Measurements from ENCODE around the gene KAZALD1.

KAZALD1 gene

DNA sequence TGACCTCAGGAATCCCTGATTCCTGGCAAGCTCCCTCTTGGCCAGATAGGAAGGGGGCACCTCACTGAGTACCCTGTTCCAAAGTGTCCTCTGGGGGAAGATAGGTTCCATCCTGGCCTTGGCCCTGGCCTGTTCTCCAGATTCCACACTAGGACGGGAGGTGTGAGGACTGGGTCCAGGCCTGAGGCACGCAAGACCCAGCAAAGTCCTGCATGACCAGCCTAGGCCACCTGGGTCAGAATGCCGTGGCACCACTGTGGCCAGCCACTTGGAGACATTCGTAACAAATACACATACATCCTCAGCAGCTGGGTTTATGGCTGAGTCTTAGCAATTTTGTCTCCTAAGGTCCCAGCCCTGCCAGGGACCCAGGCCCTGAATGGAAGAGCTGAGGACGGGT lies 46.0 kb downstream of the KAZALD1 start:
- no peaks in the 10 kb centered on the region for H3K9me3 ChIP-seq (ENCODE audit: low read length)
- H3K9ac ChIP-seq (ENCODE audit: low read length), result no peak overlapping the region
- H3K27ac ChIP-seq (ENCODE audit: low read depth, low read length, poor library complexity, severe bottlenecking), result no peak overlapping the region
- no peaks in the 10 kb centered on the region for H3K36me3 ChIP-seq (ENCODE audit: insufficient read depth, low read length)
- no peaks in the 10 kb centered on the region for H3F3A ChIP-seq (ENCODE audit: insufficient read depth, low read length)
- H3K4me2 ChIP-seq (ENCODE audit: low read length), result no peak overlapping the region
- H3K79me2 ChIP-seq (ENCODE audit: insufficient read depth, low read length), result no peaks in the 10 kb centered on the region
- H4K20me1 ChIP-seq (ENCODE audit: insufficient read depth, low read length), result no peaks in the 10 kb centered on the region
- H3K27me3 ChIP-seq (ENCODE audit: insufficient read depth, low read length), result no peaks in the 10 kb centered on the region
- no peaks in the 10 kb centered on the region for H3K9me2 ChIP-seq (ENCODE audit: low read depth, low read length)
- no peak overlapping the region for H3K4me3 ChIP-seq (ENCODE audit: low read depth, low read length, poor library complexity, severe bottlenecking)
- TF ChIP-seq, protein P1, sequence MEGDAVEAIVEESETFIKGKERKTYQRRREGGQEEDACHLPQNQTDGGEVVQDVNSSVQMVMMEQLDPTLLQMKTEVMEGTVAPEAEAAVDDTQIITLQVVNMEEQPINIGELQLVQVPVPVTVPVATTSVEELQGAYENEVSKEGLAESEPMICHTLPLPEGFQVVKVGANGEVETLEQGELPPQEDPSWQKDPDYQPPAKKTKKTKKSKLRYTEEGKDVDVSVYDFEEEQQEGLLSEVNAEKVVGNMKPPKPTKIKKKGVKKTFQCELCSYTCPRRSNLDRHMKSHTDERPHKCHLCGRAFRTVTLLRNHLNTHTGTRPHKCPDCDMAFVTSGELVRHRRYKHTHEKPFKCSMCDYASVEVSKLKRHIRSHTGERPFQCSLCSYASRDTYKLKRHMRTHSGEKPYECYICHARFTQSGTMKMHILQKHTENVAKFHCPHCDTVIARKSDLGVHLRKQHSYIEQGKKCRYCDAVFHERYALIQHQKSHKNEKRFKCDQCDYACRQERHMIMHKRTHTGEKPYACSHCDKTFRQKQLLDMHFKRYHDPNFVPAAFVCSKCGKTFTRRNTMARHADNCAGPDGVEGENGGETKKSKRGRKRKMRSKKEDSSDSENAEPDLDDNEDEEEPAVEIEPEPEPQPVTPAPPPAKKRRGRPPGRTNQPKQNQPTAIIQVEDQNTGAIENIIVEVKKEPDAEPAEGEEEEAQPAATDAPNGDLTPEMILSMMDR (IDR thresholded peaks at IDR 0.05; ENCODE audit: low read length), result no peak
- no peak for TF ChIP-seq EZH2 (IDR thresholded peaks at IDR 0.05; ENCODE audit: borderline replicate concordance, low read length)
- H2AFZ ChIP-seq (ENCODE audit: low read length), result no peak overlapping the region
- no peaks in the 10 kb centered on the region for H3K4me1 ChIP-seq (ENCODE audit: insufficient read depth, low read length, severe bottlenecking)

GRCh38 chr10:101110856-101111523 lies 49.2 kb downstream of the KAZALD1 start:
- H2AFZ ChIP-seq (ENCODE audit: low read length), result no peak overlapping the region
- H3K27me3 ChIP-seq (ENCODE audit: insufficient read depth, low read length), result no peaks in the 10 kb centered on the region
- H3K4me2 ChIP-seq (ENCODE audit: low read length), result no peak overlapping the region
- H3F3A ChIP-seq (ENCODE audit: insufficient read depth, low read length), result no peaks in the 10 kb centered on the region
- no peaks in the 10 kb centered on the region for H4K20me1 ChIP-seq (ENCODE audit: insufficient read depth, low read length)
- H3K4me1 ChIP-seq (ENCODE audit: insufficient read depth, low read length, severe bottlenecking), result no peaks in the 10 kb centered on the region
- TF ChIP-seq, protein P1 (IDR thresholded peaks at IDR 0.05; ENCODE audit: low read length), result no peak
- no peak for TF ChIP-seq EZH2 (IDR thresholded peaks at IDR 0.05; ENCODE audit: borderline replicate concordance, low read length)
- no peak overlapping the region for H3K27ac ChIP-seq (ENCODE audit: low read depth, low read length, poor library complexity, severe bottlenecking)
- H3K4me3 ChIP-seq (ENCODE audit: low read depth, low read length, poor library complexity, severe bottlenecking), result no peak overlapping the region
- H3K9me2 ChIP-seq (ENCODE audit: low read depth, low read length), result no peaks in the 10 kb centered on the region
- no peaks in the 10 kb centered on the region for H3K36me3 ChIP-seq (ENCODE audit: insufficient read depth, low read length)
- H3K79me2 ChIP-seq (ENCODE audit: insufficient read depth, low read length), result no peaks in the 10 kb centered on the region
- H3K9me3 ChIP-seq (ENCODE audit: low read length), result no peaks in the 10 kb centered on the region
- H3K9ac ChIP-seq (ENCODE audit: low read length), result no peak overlapping the region

GRCh38 chr10:101111547-101111946 lies 49.8 kb downstream of the KAZALD1 start:
- H3K4me1 ChIP-seq (ENCODE audit: insufficient read depth, low read length, severe bottlenecking), result no peaks in the 10 kb centered on the region
- H3F3A ChIP-seq (ENCODE audit: insufficient read depth, low read length), result no peaks in the 10 kb centered on the region
- no peaks in the 10 kb centered on the region for H4K20me1 ChIP-seq (ENCODE audit: insufficient read depth, low read length)
- H2AFZ ChIP-seq (ENCODE audit: low read length), result no peak overlapping the region
- TF ChIP-seq EZH2 (IDR thresholded peaks at IDR 0.05; ENCODE audit: borderline replicate concordance, low read length), result no peak
- TF ChIP-seq, protein P1 (IDR thresholded peaks at IDR 0.05; ENCODE audit: low read length), result no peak
- no peak overlapping the region for H3K27ac ChIP-seq (ENCODE audit: low read depth, low read length, poor library complexity, severe bottlenecking)
- no peaks in the 10 kb centered on the region for H3K36me3 ChIP-seq (ENCODE audit: insufficient read depth, low read length)
- H3K27me3 ChIP-seq (ENCODE audit: insufficient read depth, low read length), result no peaks in the 10 kb centered on the region
- H3K4me3 ChIP-seq (ENCODE audit: low read depth, low read length, poor library complexity, severe bottlenecking), result no peak overlapping the region
- H3K9me3 ChIP-seq (ENCODE audit: low read length), result no peaks in the 10 kb centered on the region
- H3K9ac ChIP-seq (ENCODE audit: low read length), result no peak overlapping the region
- H3K9me2 ChIP-seq (ENCODE audit: low read depth, low read length), result no peaks in the 10 kb centered on the region
- H3K79me2 ChIP-seq (ENCODE audit: insufficient read depth, low read length), result no peaks in the 10 kb centered on the region
- H3K4me2 ChIP-seq (ENCODE audit: low read length), result no peak overlapping the region

Data from OCI-LY1 (cell line).